Right lung (tissue), 5 donors: Measurements from ENCODE around the gene MARCKS. TPM values are rescaled to one million over a fixed set of nuclear protein-coding genes. Genes with fewer than 3 reads are reported as not detected.
A peak's percentile ranks its signal among the peaks of the same experiment; 100 is the strongest.

Source experiments
- DNase-seq, 2 donors: peaks; one replicate each; pipeline ENCODE4 v3.0.0-alpha.2; 2013
- polyA plus RNA-seq, 5 donors: library from polyadenylated mRNA; unstranded; fragments of 120-200 nt; gene quantifications; one replicate each; pipeline versions ENCODE4 v1.2.1 to v1.2.3, GENCODE V29; 2013; ENCODE audit warnings: inconsistent platforms in 1 of 5, low replicate concordance in 1 of 5; ENCODE audit not compliant: insufficient read length in 5 of 5, insufficient read depth in 1 of 5

MARCKS gene
- polyA plus RNA-seq, 5 donors, result 263 to 332 (median 274) TPM

DNA sequence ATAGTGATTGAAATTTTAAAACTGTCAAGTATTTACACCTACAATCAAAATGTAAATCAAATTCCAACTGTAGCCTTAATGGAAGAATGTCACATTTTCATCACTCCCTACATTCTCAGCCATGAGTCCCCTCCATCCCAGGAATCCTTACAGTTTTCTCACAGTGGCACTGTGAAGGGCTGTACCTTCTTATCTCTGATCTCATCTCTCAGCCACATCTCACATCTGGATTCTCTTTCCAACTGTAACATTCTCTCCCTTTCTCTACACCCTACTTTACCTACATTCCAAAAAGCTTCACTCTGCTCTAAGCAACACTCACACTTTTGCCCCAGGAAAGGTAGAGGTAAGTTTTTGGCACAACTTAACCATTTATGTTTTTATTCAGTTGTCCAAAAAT lies 8.9 kb upstream of the MARCKS start:
- no peak for DNase-seq

DNA sequence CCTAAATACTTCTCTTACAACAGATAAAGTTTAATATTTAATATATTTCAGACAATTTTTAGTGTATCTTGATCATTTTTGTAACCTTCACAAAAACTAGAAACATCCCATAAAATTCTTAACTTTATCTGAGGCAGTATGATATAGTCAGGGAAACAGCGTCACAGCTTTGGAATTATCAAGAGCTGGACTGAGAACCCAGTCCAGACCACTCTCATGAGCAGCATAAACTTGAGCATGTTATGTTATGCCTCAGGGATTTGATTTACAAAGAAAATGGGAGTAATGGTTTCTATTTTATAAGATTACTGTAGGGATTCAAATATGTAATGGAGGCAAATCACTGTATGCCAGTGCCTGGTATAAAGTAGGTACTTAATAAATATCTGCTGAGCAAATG lies 8.3 kb upstream of the MARCKS start:
- DNase-seq, result no peak

DNA sequence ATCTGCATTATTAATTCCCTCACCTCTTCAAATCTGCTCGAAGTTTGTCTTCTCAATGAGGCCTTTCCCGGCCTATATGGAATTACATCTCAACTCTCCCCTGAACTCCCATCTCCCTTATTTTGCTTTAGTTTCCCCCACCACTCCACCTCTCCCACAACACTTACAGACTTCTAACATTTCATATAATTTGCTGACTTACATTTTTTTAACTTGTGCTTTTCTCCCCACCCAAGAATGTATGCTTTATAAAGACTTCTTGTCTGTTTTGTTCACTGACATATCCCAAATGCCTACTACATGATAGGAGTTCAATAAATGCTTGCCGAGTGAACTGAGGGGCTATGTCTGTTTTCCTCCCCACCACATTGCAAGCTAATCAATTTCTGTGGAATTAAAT lies 3.9 kb upstream of the MARCKS start:
- DNase-seq, result no peak

DNA sequence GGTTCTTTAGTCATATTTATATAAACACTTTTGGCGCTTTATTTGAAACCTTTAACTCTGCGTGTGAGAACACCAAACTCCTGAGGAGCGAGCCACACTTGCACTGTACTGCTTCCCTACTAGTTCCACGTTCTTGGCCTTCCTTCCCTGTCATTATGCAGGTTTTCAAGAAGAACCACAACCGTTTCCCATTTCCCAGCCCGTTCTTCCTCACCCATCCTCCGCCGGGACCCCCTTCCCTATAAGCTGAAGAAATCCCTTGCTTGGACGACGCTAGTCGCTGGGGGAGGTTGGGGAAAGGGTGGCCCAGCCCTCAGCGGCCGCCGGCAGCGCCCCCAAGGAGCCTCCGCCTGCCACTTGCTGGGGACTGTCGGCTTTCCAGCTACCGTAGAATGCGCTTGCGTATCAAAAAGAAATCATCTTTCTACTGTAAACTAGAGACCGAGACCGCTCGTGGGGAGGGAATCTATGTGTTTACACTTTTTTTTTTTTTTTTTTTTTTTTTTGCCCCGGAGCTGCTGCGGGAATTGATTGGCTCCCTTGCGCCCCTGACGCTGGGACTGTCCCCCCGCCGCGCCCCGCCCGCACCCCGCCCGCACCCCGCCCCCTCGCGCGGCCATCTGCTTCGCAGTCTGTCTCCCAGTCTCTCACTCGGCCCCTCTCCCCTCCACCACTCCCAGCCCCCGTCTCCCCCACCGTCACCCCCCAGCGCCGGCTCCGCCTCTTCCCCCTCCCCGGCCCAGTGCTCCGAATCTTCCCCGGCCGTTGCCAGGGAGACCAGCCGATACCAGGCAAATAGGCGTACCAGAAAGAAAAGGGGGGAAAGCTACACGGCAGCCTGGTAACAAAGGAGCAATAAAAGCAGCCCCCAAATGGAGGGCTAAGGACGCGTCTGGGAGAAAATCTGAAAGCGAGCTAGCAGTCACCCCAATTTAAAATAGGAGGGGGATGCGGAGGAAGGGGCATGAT lies 2.3 kb upstream of the MARCKS start:
- peak; percentile 91 for DNase-seq

DNA sequence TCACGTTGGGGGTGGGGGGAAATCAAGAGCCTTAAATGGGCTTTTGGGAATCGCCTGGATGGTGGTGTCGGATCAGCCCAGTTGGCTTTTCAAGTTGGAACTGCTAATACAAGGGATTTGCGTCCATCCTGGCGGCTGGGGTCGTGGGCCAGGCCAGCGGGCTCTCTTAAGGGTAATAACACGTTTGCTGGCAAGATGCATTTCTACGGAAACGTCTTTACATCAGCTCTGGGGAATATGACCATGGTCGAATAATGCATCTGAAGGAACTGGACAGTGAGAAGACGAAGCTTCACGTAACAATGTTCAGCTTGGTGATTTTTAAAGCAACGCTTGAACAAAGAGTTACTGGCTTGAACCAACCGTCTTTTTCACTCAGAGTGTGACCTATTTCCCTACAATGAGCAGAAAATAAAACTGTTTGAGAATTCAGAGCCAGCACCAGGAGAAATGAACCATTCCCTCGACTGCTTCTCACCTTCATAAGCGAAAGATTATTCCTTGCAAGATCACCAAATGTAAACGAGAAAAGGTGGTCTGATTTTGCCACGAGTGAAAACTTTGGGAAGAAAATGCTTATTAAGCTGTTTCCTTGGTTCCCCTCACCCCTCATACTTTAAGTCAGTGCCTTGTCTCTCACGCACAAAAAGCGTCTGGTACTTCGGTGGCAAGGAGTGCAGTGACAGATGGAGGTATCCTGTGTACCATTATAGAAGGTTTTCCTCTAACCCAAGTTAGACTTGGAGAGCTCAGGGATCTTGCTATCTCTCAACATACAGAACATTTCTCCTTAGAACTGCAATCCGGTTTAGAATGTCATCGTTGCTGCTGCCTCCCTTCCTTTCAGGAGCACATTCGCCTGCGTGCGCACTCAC lies 1.4 kb upstream of the MARCKS start:
- DNase-seq, result peak; percentile 73 to 74

DNA sequence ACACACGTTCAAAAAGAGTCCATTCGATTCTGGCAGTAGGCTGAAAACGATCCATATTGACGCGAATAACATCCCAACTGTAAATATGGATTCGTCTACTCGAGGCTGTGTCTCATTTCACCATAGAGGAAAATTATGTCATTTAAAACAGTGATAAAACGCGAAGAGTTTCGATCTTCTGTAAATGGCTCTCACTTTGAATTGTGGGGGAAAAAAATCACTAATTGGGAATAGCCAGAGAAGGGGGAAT lies 845 bp upstream of the MARCKS start:
- no peak for DNase-seq

DNA sequence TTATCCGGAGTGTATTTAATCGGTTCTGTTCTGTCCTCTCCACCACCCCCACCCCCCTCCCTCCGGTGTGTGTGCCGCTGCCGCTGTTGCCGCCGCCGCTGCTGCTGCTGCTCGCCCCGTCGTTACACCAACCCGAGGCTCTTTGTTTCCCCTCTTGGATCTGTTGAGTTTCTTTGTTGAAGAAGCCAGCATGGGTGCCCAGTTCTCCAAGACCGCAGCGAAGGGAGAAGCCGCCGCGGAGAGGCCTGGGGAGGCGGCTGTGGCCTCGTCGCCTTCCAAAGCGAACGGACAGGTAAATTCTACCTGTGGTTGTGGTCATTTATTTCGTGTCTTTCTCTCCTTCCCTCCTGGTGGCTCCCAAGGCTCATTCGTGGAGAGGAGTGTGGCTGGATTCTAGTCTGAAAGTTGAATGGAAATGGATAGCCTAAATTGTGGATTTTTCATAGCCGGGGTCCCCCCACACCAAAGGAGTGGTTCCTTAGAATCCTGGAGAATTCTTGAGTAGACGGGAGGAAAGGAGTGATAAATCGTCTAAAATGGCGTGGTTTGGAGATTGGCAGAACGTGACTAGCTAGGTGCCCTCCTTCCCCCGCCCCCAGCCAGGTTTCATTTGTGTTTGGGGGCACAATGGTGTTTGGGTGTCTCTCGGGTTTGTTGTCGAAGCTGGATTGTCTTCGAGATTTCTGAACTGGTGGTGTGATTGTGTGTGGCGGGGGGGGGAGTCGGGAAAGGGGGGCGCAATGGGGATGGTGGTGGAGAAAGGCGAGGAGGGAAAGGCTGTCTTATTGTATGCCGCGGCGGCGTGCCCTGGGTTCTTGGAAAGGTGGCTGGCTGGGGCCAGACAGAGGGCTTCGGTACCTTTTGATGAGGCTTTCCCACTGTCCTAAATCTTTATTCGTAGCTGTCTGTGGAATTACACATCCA lies 673 bp downstream of the MARCKS start:
- peak; percentile 61 to 70 for DNase-seq

DNA sequence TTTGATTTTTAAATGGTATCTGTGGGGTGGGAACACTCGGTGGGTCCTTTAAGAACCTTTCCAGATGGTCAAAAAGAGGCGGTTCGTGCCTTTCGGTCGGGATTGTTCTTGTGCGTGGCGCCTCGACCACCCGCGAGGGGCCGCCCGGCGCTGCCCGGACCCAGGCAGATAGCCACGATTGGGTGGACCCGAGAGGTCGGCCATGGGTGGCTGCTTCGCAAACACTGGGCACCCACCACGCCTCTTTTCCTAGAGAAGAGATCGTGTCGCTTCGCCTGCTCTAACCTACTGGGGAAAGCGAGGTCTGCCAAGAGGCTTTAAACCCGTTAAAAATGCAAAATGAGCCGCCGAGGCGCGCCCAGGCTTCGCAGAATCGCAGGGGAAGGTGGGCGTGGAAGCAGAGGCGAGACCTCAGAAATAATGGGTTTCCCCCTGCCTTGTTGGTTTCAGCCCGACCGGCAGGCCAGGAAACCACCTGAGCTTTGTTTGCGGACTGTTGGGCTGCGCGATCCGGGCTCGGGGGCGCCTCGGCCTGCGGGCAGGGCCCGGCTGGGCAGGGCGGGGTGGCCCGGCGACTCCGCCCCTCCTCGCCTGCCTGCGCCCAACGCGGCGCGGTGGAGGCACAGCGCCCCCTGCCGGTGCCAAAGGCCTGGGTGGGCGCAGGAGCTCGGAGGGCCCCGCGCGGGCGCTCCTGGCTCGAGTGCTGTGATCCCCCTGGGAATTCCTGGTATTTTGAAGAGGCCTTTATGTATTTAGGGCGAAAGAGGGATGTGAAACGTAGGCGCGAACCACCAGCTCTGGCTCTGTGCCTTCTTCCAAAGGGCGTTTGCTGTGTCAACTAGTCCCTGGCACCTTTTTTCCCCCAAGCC lies 1.6 kb downstream of the MARCKS start:
- peak; percentile 93 to 95 for DNase-seq

DNA sequence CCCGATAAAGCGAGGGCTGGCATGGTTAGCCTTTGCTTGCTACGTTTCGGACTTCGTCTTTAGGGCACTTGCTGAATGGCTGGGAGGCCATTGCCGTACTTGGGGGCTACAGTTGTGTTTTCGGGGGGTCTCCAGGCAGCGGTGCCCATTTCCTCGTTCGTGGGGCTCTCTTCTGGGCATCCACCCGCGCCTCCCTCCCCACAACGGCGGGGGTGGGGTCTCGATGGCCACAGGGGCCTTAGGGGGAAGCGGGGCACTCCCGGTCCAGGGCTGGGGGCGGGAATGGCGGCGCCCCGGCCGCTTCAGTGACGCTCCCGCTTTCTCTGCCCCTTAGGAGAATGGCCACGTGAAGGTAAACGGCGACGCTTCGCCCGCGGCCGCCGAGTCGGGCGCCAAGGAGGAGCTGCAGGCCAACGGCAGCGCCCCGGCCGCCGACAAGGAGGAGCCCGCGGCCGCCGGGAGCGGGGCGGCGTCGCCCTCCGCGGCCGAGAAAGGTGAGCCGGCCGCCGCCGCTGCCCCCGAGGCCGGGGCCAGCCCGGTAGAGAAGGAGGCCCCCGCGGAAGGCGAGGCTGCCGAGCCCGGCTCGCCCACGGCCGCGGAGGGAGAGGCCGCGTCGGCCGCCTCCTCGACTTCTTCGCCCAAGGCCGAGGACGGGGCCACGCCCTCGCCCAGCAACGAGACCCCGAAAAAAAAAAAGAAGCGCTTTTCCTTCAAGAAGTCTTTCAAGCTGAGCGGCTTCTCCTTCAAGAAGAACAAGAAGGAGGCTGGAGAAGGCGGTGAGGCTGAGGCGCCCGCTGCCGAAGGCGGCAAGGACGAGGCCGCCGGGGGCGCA lies 2.4 kb downstream of the MARCKS start:
- DNase-seq, result peak; percentile 43 to 54

DNA sequence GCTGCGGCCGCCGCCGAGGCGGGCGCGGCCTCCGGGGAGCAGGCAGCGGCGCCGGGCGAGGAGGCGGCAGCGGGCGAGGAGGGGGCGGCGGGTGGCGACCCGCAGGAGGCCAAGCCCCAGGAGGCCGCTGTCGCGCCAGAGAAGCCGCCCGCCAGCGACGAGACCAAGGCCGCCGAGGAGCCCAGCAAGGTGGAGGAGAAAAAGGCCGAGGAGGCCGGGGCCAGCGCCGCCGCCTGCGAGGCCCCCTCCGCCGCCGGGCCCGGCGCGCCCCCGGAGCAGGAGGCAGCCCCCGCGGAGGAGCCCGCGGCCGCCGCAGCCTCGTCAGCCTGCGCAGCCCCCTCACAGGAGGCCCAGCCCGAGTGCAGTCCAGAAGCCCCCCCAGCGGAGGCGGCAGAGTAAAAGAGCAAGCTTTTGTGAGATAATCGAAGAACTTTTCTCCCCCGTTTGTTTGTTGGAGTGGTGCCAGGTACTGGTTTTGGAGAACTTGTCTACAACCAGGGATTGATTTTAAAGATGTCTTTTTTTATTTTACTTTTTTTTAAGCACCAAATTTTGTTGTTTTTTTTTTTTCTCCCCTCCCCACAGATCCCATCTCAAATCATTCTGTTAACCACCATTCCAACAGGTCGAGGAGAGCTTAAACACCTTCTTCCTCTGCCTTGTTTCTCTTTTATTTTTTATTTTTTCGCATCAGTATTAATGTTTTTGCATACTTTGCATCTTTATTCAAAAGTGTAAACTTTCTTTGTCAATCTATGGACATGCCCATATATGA lies 3.2 kb downstream of the MARCKS start:
- DNase-seq, result peak in 1 of 2 donors; percentile 39

DNA sequence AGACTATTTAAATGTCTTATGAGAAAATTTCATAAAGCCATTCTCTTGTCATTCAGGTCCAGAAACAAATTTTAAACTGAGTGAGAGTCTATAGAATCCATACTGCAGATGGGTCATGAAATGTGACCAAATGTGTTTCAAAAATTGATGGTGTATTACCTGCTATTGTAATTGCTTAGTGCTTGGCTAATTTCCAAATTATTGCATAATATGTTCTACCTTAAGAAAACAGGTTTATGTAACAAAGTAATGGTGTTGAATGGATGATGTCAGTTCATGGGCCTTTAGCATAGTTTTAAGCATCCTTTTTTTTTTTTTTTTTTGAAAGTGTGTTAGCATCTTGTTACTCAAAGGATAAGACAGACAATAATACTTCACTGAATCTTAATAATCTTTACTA lies 5.0 kb downstream of the MARCKS start:
- no peak for DNase-seq

DNA sequence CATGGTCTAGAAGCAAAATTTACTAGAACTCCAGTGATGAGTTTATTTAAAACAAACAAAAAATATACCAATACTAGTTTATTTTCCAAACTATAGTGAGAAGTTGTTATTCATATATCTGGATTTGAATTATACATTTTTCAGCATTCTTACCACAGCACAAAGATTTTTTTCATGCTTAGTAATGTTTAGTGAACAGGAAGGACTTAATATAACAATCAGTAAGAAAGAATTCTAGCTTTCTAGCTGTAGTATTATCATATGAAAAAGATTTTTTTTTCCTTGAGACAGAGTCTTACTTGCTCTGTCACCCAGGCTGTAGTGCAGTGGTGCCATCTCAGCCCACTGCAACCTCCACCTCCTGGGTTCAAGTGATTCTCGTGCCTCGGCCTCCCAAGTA lies 13.8 kb downstream of the MARCKS start:
- no peak for DNase-seq

DNA sequence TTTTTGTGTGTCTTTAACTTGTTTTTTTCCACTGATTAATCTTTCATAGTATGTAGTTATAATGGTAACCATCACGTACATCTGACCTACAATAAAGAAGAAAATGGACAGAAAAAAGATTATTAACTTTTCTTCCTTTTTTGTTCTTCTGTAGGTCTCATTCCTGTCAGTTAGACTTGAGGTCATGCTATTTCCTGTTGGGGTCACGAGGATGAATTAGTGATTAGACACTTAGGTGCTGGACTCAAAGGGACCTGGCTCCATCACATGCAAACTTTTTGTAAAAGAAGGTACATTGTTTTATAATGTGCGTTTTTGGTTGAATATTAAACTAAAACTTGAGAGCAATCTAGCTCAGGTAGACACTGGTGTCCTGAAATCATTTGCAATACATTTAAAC lies 14.8 kb downstream of the MARCKS start:
- no peak for DNase-seq

DNA sequence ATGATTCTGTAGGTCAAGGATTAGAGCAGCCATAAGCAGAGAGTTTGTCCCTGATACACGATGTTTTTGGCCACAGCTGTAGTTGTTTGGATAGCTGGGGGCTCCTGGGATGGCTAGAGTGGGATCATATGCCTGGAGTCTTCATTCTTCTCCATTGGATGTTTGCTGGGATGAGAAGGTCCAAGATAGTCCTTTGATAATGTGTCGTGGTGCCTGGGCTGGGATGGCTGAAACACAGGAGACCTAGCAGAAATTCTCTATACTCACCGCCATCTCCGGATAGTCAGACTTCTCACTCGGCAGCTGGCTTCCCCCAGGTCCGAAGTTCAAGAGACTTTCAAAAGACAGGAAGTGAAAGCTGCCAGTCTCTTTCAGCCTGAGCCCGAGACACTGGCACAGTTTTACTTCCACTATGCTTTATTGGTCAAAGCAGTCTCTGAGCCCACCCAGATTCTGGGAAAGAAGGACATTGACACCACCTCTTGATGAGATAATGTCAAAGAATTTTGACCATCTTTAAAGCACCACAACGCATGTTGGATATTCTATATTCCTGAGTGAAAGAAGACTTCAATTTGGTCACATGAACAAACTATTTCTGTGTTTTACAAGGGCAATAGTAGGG lies 16.0 kb downstream of the MARCKS start:
- DNase-seq, result no peak

DNA sequence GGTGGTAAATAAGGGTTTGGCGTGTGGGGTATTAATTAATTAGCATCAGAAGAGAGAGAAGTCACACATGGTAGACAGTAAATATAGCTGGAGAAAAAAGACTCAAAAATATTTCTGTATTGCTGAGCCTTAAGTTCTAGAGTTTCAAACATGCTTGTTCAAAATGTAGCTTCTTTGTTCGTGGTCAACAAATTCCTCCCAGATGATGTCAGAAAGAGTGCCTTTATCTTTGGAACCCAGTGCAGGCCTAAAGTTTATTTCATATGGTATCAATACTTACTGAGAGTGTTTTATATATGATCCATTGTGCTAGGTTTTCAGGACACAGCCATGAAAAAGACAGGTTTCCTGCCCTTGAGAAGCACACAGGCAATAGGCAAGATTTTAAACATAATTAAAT lies 18.3 kb downstream of the MARCKS start:
- DNase-seq, result no peak

DNA sequence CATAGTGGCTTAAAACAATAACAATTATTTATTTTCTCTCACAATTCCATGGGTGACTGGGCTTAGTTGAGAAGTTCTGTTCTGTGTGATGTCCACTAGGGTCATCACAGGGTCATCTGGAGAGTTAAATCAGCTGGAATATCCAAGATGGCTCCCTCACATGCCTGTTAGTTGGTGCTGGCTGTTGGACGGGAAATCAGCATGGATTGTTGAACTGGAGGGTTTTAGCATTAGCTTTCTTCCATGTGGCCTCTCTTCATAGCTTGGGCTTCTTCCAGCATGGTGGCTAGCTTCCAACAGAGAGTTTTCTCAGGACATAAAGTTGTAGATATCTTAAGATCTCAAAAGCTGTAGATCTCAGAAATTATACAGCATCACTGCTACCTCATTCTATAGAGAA lies 19.6 kb downstream of the MARCKS start:
- no peak for DNase-seq

DNA sequence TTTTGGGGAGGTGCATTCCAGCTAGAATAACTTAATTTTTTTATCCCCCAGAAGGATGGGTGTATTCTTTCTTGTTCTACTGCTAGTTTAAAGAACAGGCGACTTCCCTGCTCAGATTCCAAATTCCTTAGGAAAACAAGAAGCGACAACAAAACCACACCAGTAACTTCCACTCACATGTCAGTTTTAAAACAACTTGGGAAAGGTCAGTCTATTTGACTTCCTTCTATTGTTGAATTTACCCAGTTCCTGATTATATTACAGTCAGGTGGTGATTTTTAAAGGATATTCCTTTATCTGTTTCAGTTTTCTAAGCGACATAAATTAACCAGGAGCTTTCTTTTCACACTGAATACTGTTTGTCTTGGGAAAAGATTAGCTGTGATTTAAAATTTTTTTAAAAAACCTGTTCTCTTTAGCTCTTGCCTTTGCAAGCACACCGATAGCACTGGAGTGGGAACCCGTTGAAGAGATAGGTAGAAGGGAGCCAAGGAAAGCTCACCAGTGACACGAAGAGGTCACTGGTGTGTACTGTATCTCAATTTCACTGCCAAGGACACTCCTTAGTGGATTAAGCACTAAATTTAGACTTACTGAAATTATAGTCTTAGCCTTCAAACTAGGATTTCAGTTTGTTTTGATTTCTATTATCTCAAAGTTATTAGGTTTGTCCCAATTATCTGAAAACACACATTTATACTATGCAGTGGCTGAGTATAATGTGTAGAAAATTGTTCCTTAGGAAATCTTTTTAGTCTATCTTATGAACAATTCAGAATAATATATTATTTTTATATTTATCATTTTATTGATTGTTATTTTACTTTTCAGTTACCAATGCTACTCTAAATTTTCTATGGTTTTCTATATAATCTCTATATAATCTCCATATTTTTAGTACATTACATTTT lies 22.3 kb downstream of the MARCKS start:
- DNase-seq, result peak; percentile 54 to 57
